Cortex of kidney (tissue), 1 donor: ENCODE measurements around the gene FAM3A.

ENCODE experiments used
- DNase-seq: peaks from one replicate; lab custom pipeline; 2025; lab: John Stamatoyannopoulos, UW

Gene FAM3A

DNA sequence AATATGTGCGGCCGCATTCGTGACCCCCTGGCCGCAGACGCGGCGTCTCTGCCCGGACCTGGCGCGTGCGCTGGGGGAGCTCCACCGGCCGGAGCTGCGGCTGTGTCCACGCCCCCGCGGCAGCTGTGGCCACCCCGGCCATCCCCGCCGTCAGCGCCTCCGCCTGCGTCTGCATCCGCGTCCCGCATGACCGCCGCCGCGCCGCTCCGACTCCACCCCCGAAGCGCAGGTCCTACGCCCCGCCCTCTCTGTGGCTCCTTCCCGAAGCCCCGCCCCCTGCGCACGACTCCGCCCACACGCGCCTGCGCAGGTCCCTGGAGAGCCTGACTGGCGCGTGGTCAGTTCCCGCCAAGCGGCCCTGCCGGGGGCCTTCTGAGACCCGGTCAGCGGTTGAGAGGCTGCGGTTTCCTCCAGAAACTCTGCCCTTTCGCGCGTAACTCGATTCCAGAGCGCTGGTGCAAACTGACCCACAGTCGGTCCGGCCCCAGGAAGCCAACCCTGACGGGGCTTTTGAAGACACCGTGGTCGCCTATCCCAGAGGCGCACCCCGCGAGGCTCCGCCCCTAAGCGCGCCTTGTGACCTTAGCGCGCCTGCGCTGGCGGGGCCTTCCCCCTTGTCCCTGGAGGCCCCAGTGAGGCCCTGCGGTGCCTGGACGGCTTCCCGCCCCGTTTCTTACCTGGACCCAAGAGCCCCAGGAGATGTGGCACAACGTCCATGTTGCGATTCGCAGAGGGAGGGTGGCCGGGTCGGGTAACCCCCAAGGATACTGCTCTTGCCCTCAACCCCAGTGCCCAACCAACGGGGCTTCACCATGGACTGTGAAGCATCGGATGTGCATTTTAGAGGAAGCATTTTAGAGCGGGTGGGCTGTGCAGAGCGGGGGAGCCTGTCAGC, 37.1 kb downstream of the FAM3A start, which contains the start of gene LAGE3:
TSS of gene LAGE3 (minus strand) at position 554 of the 895 bp plus-strand sequence. CDS start at position 188, 366 bp downstream.
- DNase-seq, result no peak

- DNase-seq, result no peak
These were observed 38.0 kb downstream of the FAM3A start for GRCh38 chrX:154477891-154478477.

DNA sequence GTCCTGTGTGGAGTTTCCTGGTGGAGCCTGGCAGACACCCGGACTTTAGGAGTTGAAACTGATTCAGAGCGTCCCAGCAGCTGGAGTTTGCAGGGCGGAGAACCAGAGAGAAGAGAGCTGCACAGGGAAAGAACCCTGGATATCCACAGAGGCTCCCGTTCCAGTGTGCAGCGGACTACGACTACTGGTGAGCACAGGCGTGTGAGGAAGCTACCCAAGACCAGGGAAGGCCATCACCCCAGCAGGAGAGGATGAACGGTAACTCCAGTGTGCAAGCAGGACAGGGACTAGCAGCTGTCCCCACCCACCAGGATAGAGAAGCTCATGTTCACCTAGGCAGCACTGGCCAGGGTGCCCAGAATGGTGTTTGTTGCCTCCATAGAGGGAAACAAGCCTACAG, 39.2 kb downstream of the FAM3A start:
- no peak for DNase-seq

DNA sequence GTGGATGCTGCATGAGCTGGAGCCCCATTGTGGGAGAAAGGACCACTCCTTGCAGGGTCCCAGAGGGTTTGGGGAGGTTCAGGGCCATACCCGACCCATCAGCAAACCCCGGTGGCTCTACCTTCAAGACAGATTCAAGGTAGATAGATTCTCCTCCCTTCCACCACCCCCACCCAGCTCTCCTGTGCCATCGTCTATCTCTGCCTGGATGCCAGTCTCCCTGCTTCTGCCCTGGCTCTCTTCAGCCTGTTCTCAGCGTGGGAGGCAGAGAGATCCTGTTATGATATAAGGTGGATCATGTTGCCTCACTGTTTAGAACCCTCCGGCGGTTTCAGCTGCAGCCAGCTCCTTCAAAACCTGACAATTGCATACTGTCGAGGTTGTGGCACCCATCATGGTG, 42.3 kb downstream of the FAM3A start:
- DNase-seq, result no peak

DNA sequence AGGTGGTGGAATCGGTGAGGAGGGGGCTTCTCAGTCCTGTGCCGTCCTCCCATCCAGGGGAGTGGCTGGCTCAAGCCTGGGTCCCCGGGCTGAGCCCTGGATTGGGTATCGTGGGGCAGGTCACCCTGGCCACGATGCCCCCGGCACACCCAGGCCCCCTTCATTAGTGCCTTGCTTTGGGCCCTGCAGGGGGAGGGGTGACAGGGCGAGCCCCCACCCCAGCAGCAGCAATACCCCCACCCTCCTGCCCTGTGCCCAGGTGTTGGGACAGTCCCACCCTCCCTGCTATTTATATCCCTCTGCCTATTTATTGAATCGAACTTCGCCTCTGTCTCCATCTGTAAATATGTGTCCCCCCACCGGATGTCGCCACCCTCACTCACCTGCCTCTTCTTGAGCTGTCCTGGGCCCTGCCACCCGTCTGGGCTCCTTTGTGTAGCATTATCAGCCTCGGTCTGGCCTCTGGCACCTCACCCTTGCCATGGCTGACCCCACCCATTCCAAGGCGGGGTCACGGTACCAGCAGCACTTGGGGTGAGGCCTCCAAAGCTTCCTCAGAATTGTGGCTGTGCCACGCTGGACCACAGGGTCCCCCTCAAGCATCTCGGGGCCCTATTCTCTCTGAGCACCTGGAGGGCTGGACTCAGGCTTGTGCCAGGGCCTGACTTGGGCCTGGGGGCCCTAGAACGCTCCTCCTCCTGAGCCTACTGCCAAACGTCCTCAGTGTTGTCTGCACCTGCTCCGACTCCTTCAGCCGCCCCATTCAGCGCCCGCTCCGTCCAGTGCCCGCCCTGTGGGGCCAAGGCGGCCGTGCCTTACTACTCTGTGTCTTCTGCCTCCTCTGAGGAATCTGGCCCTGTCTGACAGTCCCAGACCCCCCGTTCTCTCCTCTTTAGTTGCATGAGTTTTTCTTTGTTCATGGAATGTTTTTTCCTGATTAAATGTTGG, 43.1 kb downstream of the FAM3A start:
- no peak for DNase-seq

- DNase-seq, result no peak
These were observed 44.0 kb downstream of the FAM3A start for GRCh38 chrX:154471839-154472684.

GRCh38 chrX:154470914-154471568, 45.0 kb downstream of the FAM3A start:
- no peak for DNase-seq

- no peak for DNase-seq
These were observed 45.6 kb downstream of the FAM3A start for GRCh38 chrX:154470434-154470833.

DNA sequence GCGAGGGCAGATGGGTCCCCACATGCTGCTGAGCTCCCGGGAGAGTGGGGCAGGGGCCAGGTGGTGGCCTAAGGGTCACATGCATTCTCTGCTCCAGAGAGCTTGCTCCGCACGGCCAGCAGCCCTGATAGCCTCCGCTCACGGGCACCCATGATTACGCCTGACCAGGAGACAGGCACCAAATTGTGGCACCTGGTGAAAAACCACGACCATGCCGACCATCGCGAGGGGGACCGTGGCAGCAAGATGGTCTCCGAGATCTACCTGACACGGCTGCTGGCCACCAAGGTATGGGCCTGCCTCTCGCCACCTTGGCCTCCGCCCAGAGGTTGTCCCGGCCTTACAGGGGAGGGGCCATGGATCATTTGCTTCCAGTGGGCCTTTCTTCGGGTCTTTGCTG, 46.2 kb downstream of the FAM3A start:
- DNase-seq, result no peak

- DNase-seq, result no peak
These were observed 46.9 kb downstream of the FAM3A start for GRCh38 chrX:154469114-154469513.

- no peak for DNase-seq
These were observed 47.8 kb downstream of the FAM3A start for GRCh38 chrX:154468217-154468616.

DNA sequence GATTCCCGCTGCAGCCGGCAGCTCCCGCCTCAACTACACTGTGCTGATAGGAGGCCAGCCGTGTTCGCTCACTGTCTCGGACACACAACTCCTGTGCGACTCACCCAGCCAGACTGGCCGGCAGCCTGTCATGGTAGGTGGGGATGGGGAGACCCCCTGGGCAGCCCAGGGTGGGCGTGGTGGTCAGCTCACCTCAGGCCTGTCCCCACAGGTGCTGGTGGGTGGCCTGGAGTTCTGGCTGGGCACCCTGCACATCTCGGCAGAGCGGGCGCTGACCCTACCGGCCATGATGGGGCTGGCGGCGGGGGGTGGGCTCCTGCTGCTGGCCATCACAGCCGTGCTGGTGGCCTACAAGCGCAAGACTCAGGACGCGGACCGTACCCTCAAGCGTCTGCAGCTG, 48.5 kb downstream of the FAM3A start:
- DNase-seq, result no peak

DNA sequence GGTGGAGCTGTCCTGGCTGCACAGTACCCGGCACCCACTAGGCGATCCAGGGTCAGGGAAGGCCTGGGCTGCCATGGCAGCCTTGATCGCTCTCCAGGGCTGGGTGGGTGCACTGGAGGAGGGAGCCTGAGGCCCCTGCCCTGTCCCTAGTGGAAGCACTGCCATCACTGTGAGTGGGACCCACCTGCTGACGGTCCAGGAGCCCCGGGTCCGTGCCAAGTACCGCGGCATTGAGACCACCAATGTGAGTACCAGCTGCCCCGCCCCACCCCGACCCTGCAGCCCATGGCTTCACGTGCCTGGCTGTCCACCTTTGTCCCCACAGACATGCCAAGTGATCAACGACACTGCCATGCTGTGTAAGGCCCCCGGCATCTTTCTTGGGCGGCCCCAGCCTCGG, 49.1 kb downstream of the FAM3A start:
- DNase-seq, result no peak

DNA sequence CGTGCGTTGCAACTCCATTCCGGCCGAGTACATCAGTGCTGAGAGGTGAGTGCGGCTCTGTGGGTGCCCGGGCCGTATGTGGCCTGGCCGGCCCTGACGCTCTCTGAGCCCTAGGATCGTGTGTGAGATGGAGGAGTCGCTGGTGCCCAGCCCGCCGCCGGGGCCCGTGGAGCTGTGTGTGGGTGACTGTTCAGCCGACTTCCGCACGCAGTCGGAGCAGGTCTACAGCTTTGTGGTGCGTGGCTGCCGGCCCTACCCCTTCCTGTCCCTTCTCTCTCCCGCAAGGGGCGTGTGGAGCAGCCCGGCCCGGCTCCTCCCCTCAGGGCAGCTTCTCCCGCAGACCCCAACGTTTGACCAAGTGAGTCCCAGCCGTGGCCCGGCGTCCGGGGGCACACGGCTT, 50.0 kb downstream of the FAM3A start:
- DNase-seq, result no peak

- DNase-seq, result no peak
These were observed 50.4 kb downstream of the FAM3A start for GRCh38 chrX:154465601-154466000.

DNA sequence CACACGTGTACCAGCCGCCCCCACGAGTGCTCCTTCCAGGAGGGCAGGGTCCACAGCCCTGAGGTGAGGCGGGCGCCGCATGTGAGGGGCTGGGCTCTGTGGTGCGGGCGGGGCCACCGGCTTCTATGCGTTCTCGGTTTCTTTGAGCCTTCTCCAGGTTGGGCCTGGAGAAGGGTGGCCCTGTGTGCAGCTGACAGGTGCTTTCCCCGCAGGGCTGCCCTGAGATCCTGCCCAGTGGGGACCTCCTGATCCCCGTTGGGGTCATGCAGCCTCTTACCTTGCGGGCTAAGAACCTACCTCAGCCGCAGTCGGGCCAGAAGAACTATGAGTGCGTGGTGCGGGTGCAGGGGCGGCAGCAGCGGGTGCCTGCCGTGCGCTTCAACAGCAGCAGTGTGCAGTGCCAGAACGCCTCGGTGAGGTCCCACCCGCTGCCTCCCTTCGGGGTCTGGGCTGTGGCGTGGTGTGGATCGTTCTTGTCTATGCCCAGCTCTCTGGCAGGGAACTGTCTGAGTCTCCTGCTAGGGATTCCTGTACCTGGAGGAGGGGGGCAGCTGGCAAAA, 51.1 kb downstream of the FAM3A start:
- no peak for DNase-seq

DNA sequence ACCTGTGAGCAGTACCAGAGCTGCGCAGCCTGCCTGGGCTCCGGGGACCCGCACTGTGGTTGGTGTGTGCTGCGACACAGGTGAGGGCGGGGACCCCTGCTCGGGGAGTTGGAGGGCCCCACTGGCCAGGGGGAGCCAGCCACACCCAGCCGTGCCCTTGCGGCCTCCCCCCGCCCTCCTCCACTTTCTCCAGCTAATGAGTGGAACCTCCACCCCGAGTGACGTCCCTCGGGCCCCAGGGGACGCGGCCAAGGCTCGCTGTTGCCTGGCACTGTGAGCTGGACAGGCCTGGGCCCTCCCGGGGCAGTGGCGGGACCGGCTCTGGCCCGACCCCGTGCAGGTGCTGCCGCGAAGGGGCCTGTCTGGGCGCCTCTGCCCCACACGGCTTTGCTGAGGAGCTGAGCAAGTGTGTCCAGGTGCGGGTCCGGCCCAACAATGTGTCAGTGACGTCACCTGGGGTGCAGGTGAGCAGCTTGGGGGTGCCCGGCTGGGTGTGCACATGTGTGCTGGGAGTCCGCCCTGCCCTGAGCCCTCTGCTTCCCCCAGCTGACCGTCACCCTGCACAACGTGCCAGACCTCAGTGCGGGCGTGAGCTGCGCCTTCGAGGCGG, 52.3 kb downstream of the FAM3A start:
- no peak for DNase-seq

DNA sequence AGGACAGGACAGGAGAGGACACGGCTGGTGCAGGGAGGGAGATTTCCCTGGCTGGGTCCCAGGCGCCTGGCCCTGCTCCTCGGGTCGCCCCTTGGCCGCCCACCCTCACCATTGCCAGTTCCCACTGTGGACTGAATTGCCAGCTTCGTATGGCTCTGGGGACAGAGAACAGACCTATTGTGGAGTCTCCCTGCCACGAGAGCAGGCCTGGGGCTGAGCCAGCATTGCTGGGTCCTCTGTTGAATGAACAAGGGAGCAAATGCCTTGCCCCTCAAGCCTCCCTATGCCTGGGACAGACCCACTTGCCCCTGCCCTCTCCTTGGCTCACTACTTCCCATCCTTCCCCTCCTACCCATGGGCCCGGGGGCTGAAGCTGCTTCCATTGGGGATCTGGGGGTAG, 53.6 kb downstream of the FAM3A start:
- DNase-seq, result no peak

- no peak for DNase-seq
These were observed 55.7 kb downstream of the FAM3A start for GRCh38 chrX:154460326-154460725.

GRCh38 chrX:154459832-154460231, 56.2 kb downstream of the FAM3A start:
- DNase-seq, result no peak
